H9 (cell line): ENCODE data around the gene DCAF4L1. TPM values are rescaled to one million over a fixed set of nuclear protein-coding genes. Genes with fewer than 3 reads are reported as not detected.
A peak's percentile ranks its signal among the peaks of the same experiment; 100 is the strongest.

Experiments used
- DNase-seq: peaks from one replicate; pipeline ENCODE4 v3.0.0-alpha.2; 2017
- H2AFZ ChIP-seq: one replicate; pipeline ENCODE4 v1.6.1; 2013; ENCODE audit warnings: mild to moderate bottlenecking, low read length, control low read depth, moderate library complexity
- H2AK5ac ChIP-seq: 2 replicates; pipeline ENCODE4 v1.6.1; 2013; ENCODE audit warnings: low read length, control low read depth, mixed read lengths; ENCODE audit not compliant: insufficient read length
- H2BK120ac ChIP-seq: one replicate; pipeline ENCODE4 v1.6.1; 2013; ENCODE audit warnings: low read depth, mild to moderate bottlenecking, low read length, control low read depth, inconsistent platforms; ENCODE audit not compliant: poor library complexity, severe bottlenecking
- H2BK12ac ChIP-seq: 2 replicates; pipeline ENCODE4 v1.6.1; 2013; ENCODE audit warnings: low read length, control low read depth, mixed read lengths, low read depth; ENCODE audit not compliant: insufficient read length
- H2BK15ac ChIP-seq: 2 replicates; pipeline ENCODE4 v1.6.1; 2013; ENCODE audit warnings: low read depth, low read length, control low read depth
- H2BK20ac ChIP-seq: one replicate; pipeline ENCODE4 v1.6.1; 2013; ENCODE audit warnings: low read depth, mild to moderate bottlenecking, low read length, control low read depth, inconsistent platforms; ENCODE audit not compliant: poor library complexity, severe bottlenecking
- H2BK5ac ChIP-seq: 2 replicates; pipeline ENCODE4 v1.6.1; 2013; ENCODE audit warnings: low read length, control low read depth, mixed read lengths; ENCODE audit not compliant: insufficient read length
- H3K14ac ChIP-seq: 2 replicates; pipeline ENCODE4 v1.6.1; 2013; ENCODE audit warnings: low read length, control low read depth; ENCODE audit not compliant: insufficient read depth
- H3K18ac ChIP-seq: 2 replicates; pipeline ENCODE4 v1.6.1; 2013; ENCODE audit warnings: low read depth, mild to moderate bottlenecking, mixed read lengths, low read length, control low read depth; ENCODE audit not compliant: insufficient read length
- H3K23ac ChIP-seq: 2 replicates; pipeline ENCODE4 v1.6.1; 2013; ENCODE audit warnings: low read length, control low read depth, mixed read lengths, low read depth; ENCODE audit not compliant: insufficient read length
- H3K23me2 ChIP-seq: 2 replicates; pipeline ENCODE4 v1.6.1; 2013; ENCODE audit warnings: low read depth, mild to moderate bottlenecking, mixed read lengths, low read length, control low read depth; ENCODE audit not compliant: insufficient read length, poor library complexity, severe bottlenecking
- H3K27ac ChIP-seq: 2 replicates; pipeline ENCODE4 v1.5.1; 2013; ENCODE audit warnings: low read length, control low read depth, mixed read lengths, low read depth; ENCODE audit not compliant: insufficient read length
- H3K27me3 ChIP-seq: 2 replicates; pipeline ENCODE4 v1.6.1; 2013; ENCODE audit warnings: low read length, control low read depth, inconsistent platforms; ENCODE audit not compliant: insufficient read depth
- H3K4ac ChIP-seq: 2 replicates; pipeline ENCODE4 v1.6.1; 2013; ENCODE audit warnings: low read depth, mild to moderate bottlenecking, control low read depth, inconsistent platforms, low read length, moderate library complexity
- H3K4me1 ChIP-seq: 2 replicates; pipeline ENCODE4 v1.6.1; 2013; ENCODE audit warnings: low read length, control low read depth, inconsistent platforms; ENCODE audit not compliant: insufficient read depth
- H3K4me2 ChIP-seq: 2 replicates; pipeline ENCODE4 v1.6.1; 2013; ENCODE audit warnings: low read length, control low read depth, mixed read lengths; ENCODE audit not compliant: insufficient read length, insufficient read depth
- H3K56ac ChIP-seq: 2 replicates; pipeline ENCODE4 v1.6.1; 2013; ENCODE audit warnings: low read depth, mild to moderate bottlenecking, mixed read lengths, low read length, control low read depth; ENCODE audit not compliant: insufficient read length
- H3K79me1 ChIP-seq: 2 replicates; pipeline ENCODE4 v1.6.1; 2013; ENCODE audit warnings: low read depth, mild to moderate bottlenecking, moderate library complexity, low read length, control low read depth, inconsistent platforms; ENCODE audit not compliant: insufficient read depth, poor library complexity, severe bottlenecking
- H3K79me2 ChIP-seq: 2 replicates; pipeline ENCODE4 v1.6.1; 2013; ENCODE audit warnings: low read length, control low read depth, inconsistent platforms; ENCODE audit not compliant: insufficient read depth
- H3K9ac ChIP-seq: 2 replicates; pipeline ENCODE4 v1.6.1; 2013; ENCODE audit warnings: low read length, control low read depth, mixed read lengths; ENCODE audit not compliant: insufficient read length; ENCODE audit errors: extremely low read depth
- H3K9me3 ChIP-seq: one replicate; pipeline ENCODE4 v1.6.1; 2013; ENCODE audit warnings: low read depth, low read length, inconsistent platforms; ENCODE audit not compliant: control insufficient read depth
- H3T11ph ChIP-seq: one replicate; pipeline ENCODE4 v1.6.1; 2013; ENCODE audit warnings: mild to moderate bottlenecking, low read length, control low read depth, inconsistent platforms
- H4K20me1 ChIP-seq: one replicate; pipeline ENCODE4 v1.6.1; 2013; ENCODE audit not compliant: control insufficient read depth, insufficient read length, insufficient read depth
- H4K5ac ChIP-seq: 2 replicates; pipeline ENCODE4 v1.6.1; 2013; ENCODE audit warnings: low read depth, mild to moderate bottlenecking, mixed read lengths, low read length, control low read depth; ENCODE audit not compliant: insufficient read length
- H4K8ac ChIP-seq: replicated peaks from 2 replicates; pipeline ENCODE4 v1.6.1; 2013; ENCODE audit warnings: low read length, control low read depth, mixed read lengths, low read depth; ENCODE audit not compliant: insufficient read length
- H4K91ac ChIP-seq: 2 replicates; pipeline ENCODE4 v1.6.1; 2013; ENCODE audit warnings: low read depth, mild to moderate bottlenecking, moderate library complexity, mixed read lengths, low read length, control low read depth; ENCODE audit not compliant: insufficient read length
- H3K27ac Mint-ChIP-seq, 3 experiments: 2 replicates in 2 of 3; 3 replicates in 1 of 3; pipeline ENCODE4 v1.8.0; 2020 to 2021; ENCODE audit warnings: mixed read lengths in 3 of 3, mild to moderate bottlenecking in 1 of 3, moderate library complexity in 1 of 3
- H3K27me3 Mint-ChIP-seq: 2 replicates; pipeline ENCODE4 v1.8.0; 2021; ENCODE audit warnings: low read depth, mild to moderate bottlenecking, moderate library complexity, mixed read lengths
- H3K36me3 Mint-ChIP-seq, 3 experiments: 2 replicates in 2 of 3; 3 replicates in 1 of 3; pipeline ENCODE4 v1.8.0; 2020 to 2021; ENCODE audit warnings: low read depth in 3 of 3, mixed read lengths in 3 of 3; ENCODE audit not compliant: insufficient read depth in 1 of 3
- H3K4me1 Mint-ChIP-seq, 2 experiments: 2 replicates each; pipeline ENCODE4 v1.8.0; 2020; ENCODE audit warnings: mixed read lengths in 2 of 2
- H3K4me3 Mint-ChIP-seq, 2 experiments: 2 replicates in 1 of 2; 3 replicates in 1 of 2; pipeline ENCODE4 v1.8.0; 2020 to 2021; ENCODE audit warnings: mild to moderate bottlenecking in 2 of 2, mixed read lengths in 2 of 2, moderate library complexity in 1 of 2
- H3K9me3 Mint-ChIP-seq, 2 experiments: 2 replicates in 1 of 2; 3 replicates in 1 of 2; pipeline ENCODE4 v1.8.0; 2020; ENCODE audit warnings: mild to moderate bottlenecking in 2 of 2, mixed read lengths in 2 of 2, moderate library complexity in 1 of 2
- WGBS: extraction: QIAGEN DNeasy Blood & Tissue Kit; methylation state at CpG from one replicate; pipeline ENCODE4 v1.1.7; 2013; ENCODE audit warnings: missing lambda C conversion rate, low lambda C conversion rate, mixed read lengths; ENCODE audit not compliant: insufficient read length; ENCODE audit errors: extremely low coverage; 5-methylcytosine and 5-hydroxymethylcytosine counted together
- total RNA-seq: library from RNA; stranded (reverse); gene quantifications from 2 replicates; pipeline ENCODE4 v1.2.1, GENCODE V29; 2021
- TF ChIP-seq, protein P1 (sequence below): fragments of 200-600 bp; sonication (generic); conservative IDR thresholded peaks from 3 replicates; pipeline ENCODE4 v1.8.0; 2021; ENCODE audit warnings: antibody characterized with exemption, mild to moderate bottlenecking

DCAF4L1 gene
- total RNA-seq, 1 experiment from 2014 or later: 0.07 TPM

DNA sequence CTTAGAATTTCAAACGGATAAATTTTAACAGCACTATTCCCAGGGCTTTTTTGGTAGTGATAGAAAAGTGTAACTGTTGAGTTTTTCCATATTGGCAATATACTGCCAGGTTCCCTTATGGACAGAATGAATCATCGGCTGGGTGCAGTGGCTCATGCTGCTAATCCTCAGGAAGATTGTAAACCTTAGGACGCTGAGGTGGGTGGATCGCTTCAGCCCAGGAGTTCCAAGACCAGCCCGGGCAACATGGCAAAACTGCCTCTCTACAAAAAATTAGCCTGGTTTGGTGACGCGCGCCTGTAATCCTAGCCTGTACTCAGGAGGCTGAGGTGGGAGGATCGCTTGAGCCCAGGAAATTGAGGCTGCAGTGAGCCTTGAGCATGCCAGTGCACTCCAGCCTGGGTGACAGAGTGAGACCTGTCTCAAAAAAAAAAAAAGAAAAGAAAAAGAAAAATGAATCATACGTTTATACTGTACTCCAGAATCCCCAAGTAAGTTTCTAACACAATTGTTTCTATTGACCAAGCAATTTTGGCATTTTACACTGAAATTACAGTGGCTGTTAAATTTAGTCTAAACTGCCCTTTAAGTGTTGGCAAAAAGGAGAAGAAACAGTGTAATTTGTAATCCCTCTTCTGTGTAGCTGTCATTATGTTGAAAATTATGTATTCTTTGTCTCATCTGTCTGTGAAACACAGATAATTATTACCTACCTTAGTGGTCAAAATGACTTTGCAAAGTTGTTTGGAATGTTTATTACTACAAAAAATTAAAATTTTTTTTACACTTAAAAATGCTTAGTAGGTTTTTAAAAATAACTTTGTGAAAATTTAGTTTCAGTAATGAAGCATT lies 10.6 kb downstream of the DCAF4L1 start:
- no peak for DNase-seq
- H3T11ph ChIP-seq: no peak overlapping the region

More for the DNA sequence above, 10.6 kb downstream of the DCAF4L1 start:
- Mint-ChIP-seq H3K4me3 (peak overlapping the region; percentile 99; a peak in 4 of 5 replicates), H3K4me1 (peaks cover 17 to 18% of the 10 kb centered on the region in 2 experiments), H3K27me3 (no peaks in the 10 kb centered on the region), H3K36me3 (peaks cover 0 to 3% (median 0%) of the 10 kb centered on the region in 3 experiments; a peak in 1 of 7 replicates), H3K9me3 (no peaks in the 10 kb centered on the region), H3K27ac (no peak overlapping the region)
- Histone ChIP-seq H3K56ac (no peak overlapping the region), H3K23ac (no peak overlapping the region), H3K4me1 (no peaks in the 10 kb centered on the region), H3K14ac (no peak overlapping the region), H2BK15ac (no peak overlapping the region), H3K9me3 (no peaks in the 10 kb centered on the region), H3K4ac (no peak overlapping the region), H2AFZ (no peak overlapping the region), H3K23me2 (peaks cover 12% of the 10 kb centered on the region), H4K8ac (no peak overlapping the region), H4K91ac (no peak overlapping the region), H4K20me1 (no peaks in the 10 kb centered on the region), H2BK12ac (no peak overlapping the region), H3K18ac (no peak overlapping the region), H3K27me3 (no peaks in the 10 kb centered on the region), H3K79me2 (peaks cover 8% of the 10 kb centered on the region; the same call in 1 of the 2 replicates), H4K5ac (no peak overlapping the region), H3K4me2 (peak overlapping the region; percentile 99), H3K9ac (no peak overlapping the region), H3K79me1 (peaks cover 9% of the 10 kb centered on the region), H3K27ac (no peak overlapping the region), H2BK5ac (no peak overlapping the region), H2BK120ac (no peak overlapping the region), H2BK20ac (no peak overlapping the region), H2AK5ac (no peak overlapping the region)
- TF ChIP-seq, protein P1, sequence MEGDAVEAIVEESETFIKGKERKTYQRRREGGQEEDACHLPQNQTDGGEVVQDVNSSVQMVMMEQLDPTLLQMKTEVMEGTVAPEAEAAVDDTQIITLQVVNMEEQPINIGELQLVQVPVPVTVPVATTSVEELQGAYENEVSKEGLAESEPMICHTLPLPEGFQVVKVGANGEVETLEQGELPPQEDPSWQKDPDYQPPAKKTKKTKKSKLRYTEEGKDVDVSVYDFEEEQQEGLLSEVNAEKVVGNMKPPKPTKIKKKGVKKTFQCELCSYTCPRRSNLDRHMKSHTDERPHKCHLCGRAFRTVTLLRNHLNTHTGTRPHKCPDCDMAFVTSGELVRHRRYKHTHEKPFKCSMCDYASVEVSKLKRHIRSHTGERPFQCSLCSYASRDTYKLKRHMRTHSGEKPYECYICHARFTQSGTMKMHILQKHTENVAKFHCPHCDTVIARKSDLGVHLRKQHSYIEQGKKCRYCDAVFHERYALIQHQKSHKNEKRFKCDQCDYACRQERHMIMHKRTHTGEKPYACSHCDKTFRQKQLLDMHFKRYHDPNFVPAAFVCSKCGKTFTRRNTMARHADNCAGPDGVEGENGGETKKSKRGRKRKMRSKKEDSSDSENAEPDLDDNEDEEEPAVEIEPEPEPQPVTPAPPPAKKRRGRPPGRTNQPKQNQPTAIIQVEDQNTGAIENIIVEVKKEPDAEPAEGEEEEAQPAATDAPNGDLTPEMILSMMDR: no peak
- no CpG with 5 or more reads among the region's 10 CpGs for WGBS
